SH-SY5Y (cell line): ENCODE data around the gene HMGA1.

Experiments used
- GATA2 ChIP-seq: IDR thresholded peaks from 2 replicates; pipeline ENCODE4 v1.6.1; 2011; ENCODE audit warnings: mild to moderate bottlenecking, low read depth, low read length
- GATA3 ChIP-seq: IDR thresholded peaks from 2 replicates; pipeline ENCODE4 v1.6.1; 2011; ENCODE audit warnings: low read depth, mild to moderate bottlenecking, low read length, moderate library complexity

DNA sequence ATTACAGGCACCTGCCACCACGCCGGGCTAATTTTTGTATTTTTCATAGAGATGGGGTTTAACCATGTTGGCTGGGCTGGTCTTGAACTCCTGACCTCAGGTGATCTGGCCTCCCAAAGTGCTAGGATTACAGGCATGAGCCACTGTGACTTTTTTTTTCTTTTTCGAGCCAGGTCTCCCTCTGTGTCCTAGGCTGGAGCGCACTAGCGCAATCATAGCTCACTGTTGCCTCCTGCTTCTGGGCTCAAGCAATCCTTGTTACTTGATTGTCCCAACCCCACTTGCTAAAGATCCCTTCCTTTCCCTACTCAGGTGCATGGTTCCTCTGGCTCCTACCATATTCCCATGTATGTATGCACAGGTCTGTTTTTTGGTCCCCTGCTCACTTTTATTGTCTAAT, 39.5 kb downstream of the HMGA1 start:
- TF ChIP-seq GATA3 (no peak), GATA2 (no peak)
